ENCODE results near the gene SIVA1. TPM values are rescaled to one million over a fixed set of nuclear protein-coding genes. Genes with fewer than 3 reads are reported as not detected.

The SIVA1 gene
- total RNA-seq, 1 experiment from 2014 or later = 128 TPM

DNA sequence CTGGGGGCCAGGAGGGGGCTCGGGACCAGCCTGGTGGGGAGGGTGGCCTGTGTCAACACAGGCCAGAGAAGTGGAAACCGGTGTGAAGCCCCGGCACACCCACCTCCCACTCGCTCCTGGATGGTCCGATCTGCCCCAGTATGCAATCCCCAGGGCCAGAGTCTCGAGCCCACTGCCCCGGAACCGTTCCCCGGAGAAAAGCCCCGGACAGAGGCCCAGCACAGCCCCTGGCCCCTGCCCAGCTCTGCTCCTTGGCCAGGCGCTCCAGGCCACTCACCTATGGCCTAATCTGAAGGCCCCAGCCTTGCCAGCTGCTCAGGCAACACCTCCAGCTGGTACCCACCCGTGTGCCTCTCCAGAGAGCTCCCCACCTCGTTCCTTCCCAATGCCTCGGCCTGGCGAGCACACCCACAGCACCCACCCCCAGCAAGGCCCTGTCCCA lies 24.9 kb downstream of the SIVA1 start:
- TF ChIP-seq ZNF423 (CRISPR knock-in tag; IDR thresholded peaks at IDR 0.05) = no peak
- TF ChIP-seq, protein P1, sequence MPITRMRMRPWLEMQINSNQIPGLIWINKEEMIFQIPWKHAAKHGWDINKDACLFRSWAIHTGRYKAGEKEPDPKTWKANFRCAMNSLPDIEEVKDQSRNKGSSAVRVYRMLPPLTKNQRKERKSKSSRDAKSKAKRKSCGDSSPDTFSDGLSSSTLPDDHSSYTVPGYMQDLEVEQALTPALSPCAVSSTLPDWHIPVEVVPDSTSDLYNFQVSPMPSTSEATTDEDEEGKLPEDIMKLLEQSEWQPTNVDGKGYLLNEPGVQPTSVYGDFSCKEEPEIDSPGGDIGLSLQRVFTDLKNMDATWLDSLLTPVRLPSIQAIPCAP (CRISPR knock-in tag; IDR thresholded peaks at IDR 0.05) = no peak
- TF ChIP-seq SMAD4 (CRISPR knock-in tag; IDR thresholded peaks at IDR 0.05) = no peak
- no peak for TF ChIP-seq CBFB (CRISPR knock-in tag; IDR thresholded peaks at IDR 0.05; ENCODE audit: low read depth)
- TF ChIP-seq ZNF121 (CRISPR knock-in tag; IDR thresholded peaks at IDR 0.05) = no peak
- TF ChIP-seq, protein P2, sequence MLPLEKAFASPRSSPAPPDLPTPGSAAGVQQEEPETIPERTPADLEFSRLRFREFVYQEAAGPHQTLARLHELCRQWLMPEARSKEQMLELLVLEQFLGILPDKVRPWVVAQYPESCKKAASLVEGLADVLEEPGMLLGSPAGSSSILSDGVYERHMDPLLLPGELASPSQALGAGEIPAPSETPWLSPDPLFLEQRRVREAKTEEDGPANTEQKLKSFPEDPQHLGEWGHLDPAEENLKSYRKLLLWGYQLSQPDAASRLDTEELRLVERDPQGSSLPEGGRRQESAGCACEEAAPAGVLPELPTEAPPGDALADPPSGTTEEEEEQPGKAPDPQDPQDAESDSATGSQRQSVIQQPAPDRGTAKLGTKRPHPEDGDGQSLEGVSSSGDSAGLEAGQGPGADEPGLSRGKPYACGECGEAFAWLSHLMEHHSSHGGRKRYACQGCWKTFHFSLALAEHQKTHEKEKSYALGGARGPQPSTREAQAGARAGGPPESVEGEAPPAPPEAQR (CRISPR knock-in tag; IDR thresholded peaks at IDR 0.05) = no peak
- no peak for TF ChIP-seq JAZF1 (CRISPR knock-in tag; IDR thresholded peaks at IDR 0.05)
- TF ChIP-seq ESRRA (CRISPR knock-in tag; IDR thresholded peaks at IDR 0.05; ENCODE audit: borderline replicate concordance) = no peak
- TF ChIP-seq GABPB1 (CRISPR knock-in tag; IDR thresholded peaks at IDR 0.05) = no peak
- no peak for TF ChIP-seq ZNF416 (CRISPR knock-in tag; IDR thresholded peaks at IDR 0.05)
- TF ChIP-seq, protein P3, sequence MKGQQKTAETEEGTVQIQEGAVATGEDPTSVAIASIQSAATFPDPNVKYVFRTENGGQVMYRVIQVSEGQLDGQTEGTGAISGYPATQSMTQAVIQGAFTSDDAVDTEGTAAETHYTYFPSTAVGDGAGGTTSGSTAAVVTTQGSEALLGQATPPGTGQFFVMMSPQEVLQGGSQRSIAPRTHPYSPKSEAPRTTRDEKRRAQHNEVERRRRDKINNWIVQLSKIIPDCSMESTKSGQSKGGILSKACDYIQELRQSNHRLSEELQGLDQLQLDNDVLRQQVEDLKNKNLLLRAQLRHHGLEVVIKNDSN (CRISPR knock-in tag; IDR thresholded peaks at IDR 0.05) = no peak
- no peak for TF ChIP-seq FOXK1 (CRISPR knock-in tag; IDR thresholded peaks at IDR 0.05)
- no peak for TF ChIP-seq SMAD3 (CRISPR knock-in tag; IDR thresholded peaks at IDR 0.05; ENCODE audit: borderline replicate concordance)
- TF ChIP-seq MXD4 (CRISPR knock-in tag; IDR thresholded peaks at IDR 0.05; ENCODE audit: borderline replicate concordance) = no peak
- TF ChIP-seq NR1H2 (CRISPR knock-in tag; IDR thresholded peaks at IDR 0.05) = no peak
- TF ChIP-seq, protein P4, sequence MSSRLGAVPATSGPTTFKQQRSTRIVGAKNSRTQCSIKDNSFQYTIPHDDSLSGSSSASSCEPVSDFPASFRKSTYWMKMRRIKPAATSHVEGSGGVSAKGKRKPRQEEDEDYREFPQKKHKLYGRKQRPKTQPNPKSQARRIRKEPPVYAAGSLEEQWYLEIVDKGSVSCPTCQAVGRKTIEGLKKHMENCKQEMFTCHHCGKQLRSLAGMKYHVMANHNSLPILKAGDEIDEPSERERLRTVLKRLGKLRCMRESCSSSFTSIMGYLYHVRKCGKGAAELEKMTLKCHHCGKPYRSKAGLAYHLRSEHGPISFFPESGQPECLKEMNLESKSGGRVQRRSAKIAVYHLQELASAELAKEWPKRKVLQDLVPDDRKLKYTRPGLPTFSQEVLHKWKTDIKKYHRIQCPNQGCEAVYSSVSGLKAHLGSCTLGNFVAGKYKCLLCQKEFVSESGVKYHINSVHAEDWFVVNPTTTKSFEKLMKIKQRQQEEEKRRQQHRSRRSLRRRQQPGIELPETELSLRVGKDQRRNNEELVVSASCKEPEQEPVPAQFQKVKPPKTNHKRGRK (CRISPR knock-in tag; IDR thresholded peaks at IDR 0.05; ENCODE audit: borderline replicate concordance) = no peak
- TF ChIP-seq GRHL2 (CRISPR knock-in tag; IDR thresholded peaks at IDR 0.05; ENCODE audit: insufficient replicate concordance, severe bottlenecking) = no peak
- TF ChIP-seq, protein P5, sequence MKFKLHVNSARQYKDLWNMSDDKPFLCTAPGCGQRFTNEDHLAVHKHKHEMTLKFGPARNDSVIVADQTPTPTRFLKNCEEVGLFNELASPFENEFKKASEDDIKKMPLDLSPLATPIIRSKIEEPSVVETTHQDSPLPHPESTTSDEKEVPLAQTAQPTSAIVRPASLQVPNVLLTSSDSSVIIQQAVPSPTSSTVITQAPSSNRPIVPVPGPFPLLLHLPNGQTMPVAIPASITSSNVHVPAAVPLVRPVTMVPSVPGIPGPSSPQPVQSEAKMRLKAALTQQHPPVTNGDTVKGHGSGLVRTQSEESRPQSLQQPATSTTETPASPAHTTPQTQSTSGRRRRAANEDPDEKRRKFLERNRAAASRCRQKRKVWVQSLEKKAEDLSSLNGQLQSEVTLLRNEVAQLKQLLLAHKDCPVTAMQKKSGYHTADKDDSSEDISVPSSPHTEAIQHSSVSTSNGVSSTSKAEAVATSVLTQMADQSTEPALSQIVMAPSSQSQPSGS (CRISPR knock-in tag; IDR thresholded peaks at IDR 0.05; ENCODE audit: borderline replicate concordance, low read depth) = no peak
- TF ChIP-seq ZNF232 (CRISPR knock-in tag; IDR thresholded peaks at IDR 0.05) = no peak
- TF ChIP-seq, protein P6, sequence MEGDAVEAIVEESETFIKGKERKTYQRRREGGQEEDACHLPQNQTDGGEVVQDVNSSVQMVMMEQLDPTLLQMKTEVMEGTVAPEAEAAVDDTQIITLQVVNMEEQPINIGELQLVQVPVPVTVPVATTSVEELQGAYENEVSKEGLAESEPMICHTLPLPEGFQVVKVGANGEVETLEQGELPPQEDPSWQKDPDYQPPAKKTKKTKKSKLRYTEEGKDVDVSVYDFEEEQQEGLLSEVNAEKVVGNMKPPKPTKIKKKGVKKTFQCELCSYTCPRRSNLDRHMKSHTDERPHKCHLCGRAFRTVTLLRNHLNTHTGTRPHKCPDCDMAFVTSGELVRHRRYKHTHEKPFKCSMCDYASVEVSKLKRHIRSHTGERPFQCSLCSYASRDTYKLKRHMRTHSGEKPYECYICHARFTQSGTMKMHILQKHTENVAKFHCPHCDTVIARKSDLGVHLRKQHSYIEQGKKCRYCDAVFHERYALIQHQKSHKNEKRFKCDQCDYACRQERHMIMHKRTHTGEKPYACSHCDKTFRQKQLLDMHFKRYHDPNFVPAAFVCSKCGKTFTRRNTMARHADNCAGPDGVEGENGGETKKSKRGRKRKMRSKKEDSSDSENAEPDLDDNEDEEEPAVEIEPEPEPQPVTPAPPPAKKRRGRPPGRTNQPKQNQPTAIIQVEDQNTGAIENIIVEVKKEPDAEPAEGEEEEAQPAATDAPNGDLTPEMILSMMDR (IDR thresholded peaks at IDR 0.05) = no peak
- H3K4me1 Mint-ChIP-seq = no peaks in the 10 kb centered on the region
- POLR2A ChIA-PET = no interaction called here

More for the DNA sequence above, 24.9 kb downstream of the SIVA1 start:
- no peak for DNase-seq (ENCODE audit: low spot score)
- peaks cover 5% of the 10 kb centered on the region for H3K36me3 Mint-ChIP-seq
- no peaks in the 10 kb centered on the region for H3K9me3 Mint-ChIP-seq
- no peak overlapping the region for H3K4me3 Mint-ChIP-seq
- ATAC-seq = no peak
- CTCF ChIA-PET = interaction anchor here (1.0 to 6.1 kb wide), 5 partner anchors 9 to 49 kb away, joined by 3 to 55 read pairs (median 6); partner anchors contain the start of genes AKT1 and ZBTB42
- H3K27me3 Mint-ChIP-seq (ENCODE audit: low read depth) = no peaks in the 10 kb centered on the region
- H3K27ac Mint-ChIP-seq = no peak overlapping the region
